Tibial nerve (tissue), 4 donors: Measurements from ENCODE around the gene KHDC1L.

Experiments used
- CTCF ChIP-seq, 5 experiments: fragments of 200-600 bp in 3 of 5; fragments of 450-650 bp in 2 of 5; sonication (generic) in 3 of 5; IDR thresholded peaks; one replicate each; pipeline ENCODE4 v1.5.1; 2016 to 2019; ENCODE audit warnings: antibody characterized with exemption in 5 of 5, mild to moderate bottlenecking in 3 of 5, moderate library complexity in 2 of 5
- EP300 ChIP-seq, 2 donors: sonication (generic); formaldehyde crosslinking; IDR thresholded peaks; one replicate each; pipeline ENCODE4 v1.6.1; 2017; ENCODE audit warnings: antibody characterized with exemption in 2 of 2, mild to moderate bottlenecking in 1 of 2
- POLR2A ChIP-seq, 2 donors: fragments of 450-650 bp; IDR thresholded peaks; one replicate each; pipeline ENCODE4 v1.6.1; 2017; ENCODE audit warnings: antibody characterized with exemption in 2 of 2, mild to moderate bottlenecking in 2 of 2, moderate library complexity in 2 of 2

GRCh38 chr6:73200735-73201134 is 24.6 kb downstream of the KHDC1L start:
- TF ChIP-seq CTCF (IDR thresholded peaks at IDR 0.05) (no peak), POLR2A (IDR thresholded peaks at IDR 0.05) (no peak), EP300 (IDR thresholded peaks at IDR 0.05) (no peak)
